HG03342 (cell line): ENCODE measurements around the gene DNAJC7.
"Not testable (repeated sequence)": the region's sequence is repeated elsewhere in the genome, so short reads cannot be mapped to it uniquely, and the experiment has no call there.

Source experiments
- ATAC-seq: cut with Tn5 transposase; IDR thresholded peaks from one replicate; pipeline ENCODE4 v1.9.1; 2021; ENCODE audit warnings: mild to moderate bottlenecking, moderate library complexity; ENCODE audit not compliant: unreplicated experiment

The DNAJC7 gene

DNA sequence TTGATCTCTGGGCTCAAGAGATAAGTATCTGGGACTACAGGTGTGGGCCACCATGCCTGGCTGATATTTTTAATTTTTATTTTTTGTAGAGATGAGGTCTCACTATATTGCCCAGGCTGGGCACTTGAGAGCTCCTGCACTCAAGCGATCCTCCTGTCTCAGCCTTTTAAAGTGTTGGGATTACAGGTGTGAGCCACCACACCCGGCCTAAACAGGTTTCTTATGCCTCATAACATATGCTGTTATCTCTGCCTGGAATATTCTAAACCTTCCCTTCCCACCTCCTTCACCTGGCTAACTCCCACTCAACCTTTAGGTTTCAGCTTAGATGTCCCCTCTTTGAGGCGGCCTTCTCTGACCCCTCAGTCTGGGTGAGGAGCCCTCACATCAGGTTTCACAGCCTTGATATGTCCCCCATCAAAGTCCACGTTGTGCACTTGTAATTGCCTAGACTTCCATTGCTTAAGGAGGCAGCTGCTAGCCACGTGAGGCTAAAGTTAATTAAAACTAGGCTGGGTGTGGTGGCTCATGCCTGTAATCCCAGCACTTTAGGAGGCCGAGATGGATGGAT lies 59.3 kb downstream of the DNAJC7 start:
- ATAC-seq, result no peak

DNA sequence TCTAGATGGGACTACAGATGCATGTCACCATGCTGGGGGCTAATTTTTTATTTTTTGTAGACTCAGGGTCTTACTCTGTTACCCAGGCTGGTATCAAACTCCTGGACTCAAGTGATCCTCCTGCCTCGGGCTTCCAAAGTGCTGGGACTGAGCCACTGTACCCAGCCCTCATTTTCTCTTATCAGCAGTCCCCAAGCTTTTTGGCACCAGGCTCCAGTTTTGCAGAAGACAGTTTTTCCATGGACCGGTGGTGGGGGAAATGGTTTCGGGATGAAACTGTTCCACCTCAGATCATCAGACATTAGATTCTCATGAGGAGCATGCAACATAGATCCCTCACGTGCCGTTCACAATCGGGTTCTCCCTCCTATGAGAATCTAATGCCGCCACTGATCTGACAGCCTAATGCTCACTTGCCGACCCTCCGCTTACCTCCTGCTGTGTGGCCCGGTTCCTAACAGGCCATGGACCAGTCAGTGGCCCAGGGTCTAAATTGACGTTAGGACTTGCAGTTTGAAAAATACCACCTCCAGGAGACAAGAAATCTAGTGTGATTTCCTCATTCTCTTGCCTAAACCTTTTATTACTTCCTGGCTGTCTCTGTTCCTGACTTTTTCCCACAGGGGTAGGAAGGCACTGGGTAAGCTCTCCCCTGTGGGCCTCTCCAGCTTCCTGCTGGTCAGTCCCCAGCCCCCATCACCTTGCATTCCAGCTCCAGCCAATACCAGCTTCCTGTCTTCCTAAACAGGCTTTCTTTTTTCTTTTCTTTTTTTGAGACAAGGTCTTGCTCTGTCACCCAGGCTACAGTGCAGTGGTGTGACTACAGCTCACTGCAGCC lies 60.0 kb downstream of the DNAJC7 start:
- ATAC-seq, result no peak

DNA sequence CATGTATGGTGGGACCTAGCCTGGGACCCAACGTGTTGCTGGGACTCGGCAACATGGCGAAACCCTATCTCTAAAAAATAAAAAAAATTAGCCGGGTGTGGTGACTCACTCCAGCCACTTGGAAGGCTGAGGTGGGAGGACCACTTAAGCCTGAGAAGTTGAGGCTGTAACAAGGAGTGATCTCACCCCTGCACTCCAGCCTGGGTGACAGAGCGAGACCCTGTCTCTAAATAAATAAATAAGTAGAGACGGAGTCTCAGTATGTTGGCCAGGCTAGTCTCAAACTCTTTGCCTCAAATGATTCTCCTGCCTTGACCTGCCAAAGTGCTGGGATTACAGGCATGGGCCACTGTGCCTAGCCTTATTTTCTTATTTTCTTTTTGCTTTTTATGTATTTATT lies 60.7 kb downstream of the DNAJC7 start:
- ATAC-seq, result no peak

DNA sequence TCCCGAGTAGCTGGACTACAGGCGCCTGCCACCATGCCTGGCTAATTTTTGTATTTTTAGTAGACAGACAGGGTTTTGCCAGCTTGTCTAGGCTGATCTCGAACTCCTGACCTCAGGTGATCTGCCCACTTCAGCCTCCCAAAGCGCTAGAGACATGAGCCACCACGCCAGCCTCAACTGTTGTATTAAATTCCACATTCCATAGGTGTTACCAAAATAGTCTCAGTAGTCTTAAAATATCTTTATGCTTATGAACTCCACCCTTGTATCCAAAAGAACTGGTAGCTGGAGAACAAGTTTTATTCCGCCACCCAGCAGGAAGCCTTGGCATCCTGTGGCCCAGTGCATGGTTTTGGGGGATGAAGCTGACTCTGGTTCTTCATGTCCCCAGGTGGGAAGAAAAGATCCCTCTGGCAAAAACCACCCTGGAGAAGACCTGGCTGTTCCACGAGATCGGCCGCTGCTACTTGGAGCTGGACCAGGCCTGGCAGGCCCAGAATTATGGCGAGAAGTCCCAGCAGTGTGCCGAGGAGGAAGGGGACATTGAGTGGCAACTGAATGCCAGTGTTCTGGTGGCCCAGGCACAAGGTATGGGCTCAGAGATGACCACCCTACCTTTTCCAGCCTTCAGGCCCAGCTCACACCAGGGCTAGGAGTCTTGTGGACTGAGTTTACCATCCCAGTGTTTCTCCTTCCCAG lies 68.3 kb downstream of the DNAJC7 start:
- no peak for ATAC-seq

DNA sequence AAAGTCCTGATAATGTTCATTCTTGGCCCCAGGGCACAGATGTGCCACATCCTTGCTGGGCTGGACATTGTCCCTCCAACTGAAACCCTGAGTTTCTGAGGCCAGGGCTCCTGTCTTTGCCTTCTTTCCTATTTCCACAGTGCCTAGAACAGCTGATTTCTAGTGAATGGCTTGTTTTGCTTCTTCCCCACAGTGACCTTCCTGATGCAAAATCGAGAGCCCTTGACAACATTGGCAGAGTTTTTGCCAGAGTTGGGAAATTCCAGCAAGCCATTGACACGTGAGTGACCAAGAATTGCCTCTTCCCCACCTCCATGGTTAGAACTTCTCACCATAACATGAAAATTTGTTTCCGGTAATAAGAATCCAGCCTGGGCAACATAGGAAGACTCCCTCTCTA lies 72.3 kb downstream of the DNAJC7 start:
- ATAC-seq, result no peak

DNA sequence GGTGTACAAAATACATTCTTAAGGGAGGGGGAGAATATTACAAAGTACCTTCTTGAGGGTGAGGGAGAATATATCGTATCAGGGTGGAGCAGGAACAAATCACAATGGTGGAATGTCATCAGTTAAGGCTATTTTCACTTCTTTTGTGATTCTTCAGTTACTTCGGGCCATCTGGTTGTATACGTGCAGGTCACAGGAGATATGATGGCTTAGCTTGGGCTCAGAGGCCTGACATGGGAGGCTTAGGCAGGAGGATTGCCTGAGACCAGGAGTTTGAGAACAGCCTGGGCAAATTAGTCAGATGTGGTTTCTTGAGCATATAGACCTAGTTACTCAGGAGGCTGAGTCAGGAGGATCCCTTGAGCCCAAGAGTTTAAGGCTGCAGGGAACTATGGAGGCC lies 73.7 kb downstream of the DNAJC7 start:
- ATAC-seq, result no peak

DNA sequence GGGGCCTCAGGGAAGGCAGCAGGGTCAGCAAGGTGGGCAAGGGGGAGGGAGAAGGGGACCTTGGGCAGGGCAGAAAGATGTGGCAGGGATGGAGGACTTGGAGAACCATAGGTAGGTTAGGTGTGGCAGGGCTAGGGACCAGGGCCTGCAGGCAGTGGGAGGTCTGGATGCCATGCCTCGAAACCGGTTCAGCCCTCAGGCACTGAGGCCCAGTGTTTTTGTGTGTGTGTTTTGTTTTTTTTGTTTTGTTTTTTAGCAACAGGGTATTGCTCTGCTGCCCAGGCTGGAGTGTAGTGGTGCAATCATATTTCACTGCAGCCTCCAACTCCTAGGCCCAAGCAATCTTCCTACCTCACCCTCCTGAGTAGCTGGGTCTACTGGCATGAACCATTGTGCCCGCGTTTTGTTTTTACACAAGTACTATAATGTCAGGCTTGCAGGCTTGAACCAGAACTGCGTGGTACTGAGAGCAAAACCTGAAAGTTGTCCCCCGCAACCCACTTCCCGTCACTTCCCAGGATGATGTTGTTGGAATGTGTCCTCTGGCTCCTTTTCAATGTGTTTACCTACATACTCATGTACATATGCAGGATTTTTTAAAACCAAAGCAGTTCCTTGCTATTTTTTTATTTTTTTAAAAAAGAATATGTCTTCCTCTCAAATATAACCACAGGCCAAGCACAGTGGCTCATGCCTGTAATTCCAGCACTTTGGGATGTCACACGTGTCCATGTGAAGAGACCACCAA lies 74.4 kb downstream of the DNAJC7 start:
- ATAC-seq, result no peak

DNA sequence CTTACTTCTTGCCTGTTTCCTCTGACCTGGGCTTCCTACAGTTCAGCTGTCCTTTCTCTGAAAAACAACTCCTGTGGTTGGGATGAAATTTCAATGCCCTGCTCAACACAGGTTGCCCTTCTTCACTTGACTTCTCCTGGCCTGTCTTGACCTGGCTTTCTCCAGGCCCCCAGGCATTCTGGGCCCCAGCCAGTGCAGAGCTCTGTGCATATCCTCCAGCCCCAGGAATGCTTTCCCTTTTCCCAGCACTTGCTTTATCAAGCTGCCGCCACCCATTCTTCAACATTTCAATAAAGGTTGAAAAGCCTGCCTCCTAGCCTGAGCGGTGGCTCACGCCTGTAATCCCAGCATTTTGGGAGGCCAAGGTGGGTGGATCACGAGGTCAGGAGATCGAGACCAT lies 76.1 kb downstream of the DNAJC7 start:
- ATAC-seq, result no peak

DNA sequence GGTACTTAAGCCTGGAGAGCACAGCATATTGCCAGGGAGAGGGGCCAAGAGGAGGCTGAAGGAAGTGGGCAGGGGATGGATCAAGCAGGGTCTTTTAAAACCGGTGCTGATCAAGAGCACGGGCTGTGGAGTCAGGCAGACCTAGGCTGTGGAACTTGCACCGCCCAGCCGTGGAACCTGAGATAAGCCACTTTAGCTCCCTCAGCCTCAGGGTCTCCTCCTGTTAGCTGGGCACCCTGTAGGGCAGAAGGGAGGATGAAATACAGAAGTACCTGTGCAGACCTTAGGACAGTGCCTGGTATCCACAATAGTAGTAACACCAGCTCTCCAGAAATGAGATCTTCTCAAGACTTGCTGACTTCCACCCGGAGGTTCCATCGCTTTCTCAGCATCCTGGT lies 77.5 kb downstream of the DNAJC7 start:
- ATAC-seq, result no peak

DNA sequence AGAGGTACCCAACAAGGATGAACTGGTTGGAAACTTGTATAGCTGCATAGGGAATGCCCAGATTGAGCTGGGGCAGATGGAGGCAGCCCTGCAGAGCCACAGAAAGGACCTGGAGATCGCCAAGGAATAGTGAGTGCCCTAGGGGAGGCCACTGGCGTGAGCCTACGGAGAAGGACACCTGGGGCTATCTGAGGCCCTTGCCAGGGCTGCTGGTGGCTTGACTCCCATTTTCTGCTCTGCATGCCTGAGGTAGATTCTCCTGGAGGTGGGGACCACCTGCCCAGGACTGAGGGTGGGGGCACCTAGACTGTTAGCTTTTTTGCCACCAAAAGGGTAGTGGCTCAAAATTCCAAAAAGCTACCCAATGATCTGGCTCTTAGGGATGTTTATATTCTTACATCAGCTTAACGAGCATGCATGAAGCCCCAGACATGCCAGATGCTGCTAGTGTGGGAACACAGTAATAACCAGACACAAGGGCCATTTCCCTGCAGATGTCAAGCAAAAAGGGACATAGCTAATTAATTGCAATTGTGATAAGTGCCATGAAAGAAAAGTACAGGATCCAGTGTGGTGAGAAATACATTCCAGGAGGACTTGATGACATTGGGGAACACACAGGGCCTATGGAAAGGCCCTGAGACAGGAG lies 78.1 kb downstream of the DNAJC7 start:
- no peak for ATAC-seq

DNA sequence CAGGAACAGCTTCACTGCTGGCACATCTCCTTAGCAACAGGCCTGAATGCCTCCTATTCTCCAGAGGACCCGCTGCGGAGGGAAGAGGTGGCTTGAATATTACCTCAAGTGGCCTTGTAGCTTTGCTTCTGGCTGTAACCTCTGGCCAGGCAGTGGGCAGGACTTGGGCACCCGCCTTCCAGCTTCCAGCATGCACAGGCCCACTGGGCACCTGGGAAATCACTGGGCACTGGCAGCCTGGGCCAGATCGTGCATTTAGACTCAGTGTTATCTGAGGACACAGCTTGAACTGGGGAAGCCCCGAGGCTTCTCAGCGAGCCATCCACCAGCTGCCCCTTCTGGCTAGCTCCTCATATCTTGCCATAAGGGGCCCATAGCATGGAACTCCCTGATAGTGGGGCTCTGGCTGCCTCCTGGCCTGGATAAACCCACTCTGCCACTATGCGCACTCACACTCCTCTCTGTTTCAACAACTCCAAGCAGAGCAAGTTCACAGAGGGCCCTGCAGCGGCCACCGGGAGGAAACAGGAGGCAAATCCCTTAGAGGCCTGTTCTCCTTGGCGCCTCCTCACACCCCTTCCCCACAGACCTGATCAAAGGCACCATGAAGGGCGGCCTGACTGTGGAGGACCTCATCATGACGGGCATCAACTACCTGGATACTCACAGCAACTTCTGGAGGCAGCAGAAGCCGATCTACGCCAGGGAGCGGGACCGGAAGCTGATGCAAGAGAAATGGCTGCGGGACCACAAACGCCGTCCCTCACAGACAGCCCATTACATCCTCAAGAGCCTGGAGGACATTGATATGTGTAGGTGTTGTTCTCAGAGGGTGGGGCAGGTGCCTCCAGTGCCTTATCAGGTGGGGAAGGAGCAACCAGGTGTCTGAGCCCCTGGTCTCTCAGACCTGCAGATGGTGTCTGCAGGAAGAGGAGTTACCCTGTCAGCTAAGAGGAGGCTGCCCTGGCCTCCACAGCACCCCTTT lies 79.0 kb downstream of the DNAJC7 start:
- ATAC-seq, result no peak

DNA sequence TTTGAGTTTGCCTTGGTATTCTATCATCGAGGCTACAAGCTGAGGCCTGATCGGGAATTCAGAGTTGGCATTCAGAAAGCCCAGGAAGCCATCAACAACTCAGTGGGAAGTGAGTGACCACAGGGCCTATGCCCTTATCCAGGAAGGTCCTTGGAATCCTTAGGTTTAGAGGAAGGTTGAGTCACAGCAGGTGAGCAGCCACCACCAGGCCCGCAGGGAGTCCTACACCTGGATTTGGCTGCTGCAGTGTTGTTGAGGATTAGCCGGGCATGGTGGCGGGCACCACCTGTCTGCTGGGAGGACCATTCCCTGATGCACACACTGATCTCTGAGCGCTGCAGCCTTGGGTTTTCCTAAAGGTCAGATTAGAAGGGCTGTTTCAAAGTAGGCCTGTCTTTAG lies 81.6 kb downstream of the DNAJC7 start:
- no peak for ATAC-seq

DNA sequence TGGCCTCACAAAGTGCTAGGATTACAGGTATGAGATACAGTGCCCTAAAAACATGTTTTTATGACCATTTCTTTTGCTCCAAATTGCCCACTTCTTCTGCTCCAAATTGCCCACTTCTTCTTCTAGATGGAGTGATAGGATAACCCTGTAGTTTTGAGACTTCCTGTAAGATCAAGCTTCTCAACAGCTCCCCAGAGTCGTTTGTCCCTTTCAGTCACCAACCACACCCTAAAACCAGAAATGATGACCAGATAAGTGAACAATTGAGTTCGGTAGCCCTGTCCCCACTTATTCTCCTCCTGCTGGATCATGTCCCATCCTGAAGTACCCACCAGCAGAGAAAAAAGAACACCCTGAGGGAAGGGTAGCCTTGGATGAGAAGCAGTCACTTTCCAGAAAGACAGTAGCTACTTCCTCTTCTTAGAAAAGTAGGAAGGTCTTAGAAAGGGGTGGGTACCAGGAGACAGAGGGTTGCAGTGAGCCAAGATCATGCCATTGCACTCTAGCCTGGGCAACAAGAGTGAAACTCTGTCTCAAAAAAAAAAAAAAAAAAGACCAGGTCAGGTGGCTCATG lies 84.3 kb downstream of the DNAJC7 start:
- no peak for ATAC-seq

DNA sequence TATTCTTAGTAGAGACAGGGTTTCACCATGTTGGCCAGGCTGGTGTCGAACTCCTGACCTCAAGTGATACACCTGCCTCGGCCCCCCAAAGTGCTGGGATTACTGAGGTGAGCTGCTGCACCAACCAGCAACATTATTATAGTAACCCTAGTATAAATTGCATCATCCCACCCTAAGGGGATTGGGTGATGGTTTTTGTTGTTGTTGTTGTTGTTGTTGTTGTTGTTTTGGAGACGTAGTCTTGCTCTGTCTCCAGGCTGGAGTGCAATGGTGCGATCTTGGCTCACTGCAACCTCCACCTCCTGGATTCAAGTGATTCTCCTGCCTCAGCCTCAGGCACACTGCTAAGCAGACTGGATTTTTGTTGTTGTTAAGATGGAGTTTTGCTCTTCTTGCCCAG lies 85.5 kb downstream of the DNAJC7 start:
- not testable (repeated sequence) for ATAC-seq

DNA sequence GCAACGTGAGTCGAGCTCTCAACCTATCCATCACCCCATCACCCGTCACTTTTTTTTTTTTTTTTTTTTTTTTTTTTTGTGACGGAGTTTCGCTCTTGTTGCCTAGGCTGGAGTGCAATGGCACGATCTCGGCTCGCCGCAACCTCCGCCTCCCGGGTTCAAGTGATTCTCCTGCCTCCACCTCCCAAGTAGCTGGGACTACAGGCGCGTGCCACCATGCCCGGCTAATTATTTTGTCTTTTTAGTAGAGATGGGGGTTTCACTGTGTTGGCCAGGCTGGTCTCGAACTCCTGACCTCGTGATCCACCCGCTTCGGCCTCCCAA lies 86.4 kb downstream of the DNAJC7 start:
- not testable (repeated sequence) for ATAC-seq

DNA sequence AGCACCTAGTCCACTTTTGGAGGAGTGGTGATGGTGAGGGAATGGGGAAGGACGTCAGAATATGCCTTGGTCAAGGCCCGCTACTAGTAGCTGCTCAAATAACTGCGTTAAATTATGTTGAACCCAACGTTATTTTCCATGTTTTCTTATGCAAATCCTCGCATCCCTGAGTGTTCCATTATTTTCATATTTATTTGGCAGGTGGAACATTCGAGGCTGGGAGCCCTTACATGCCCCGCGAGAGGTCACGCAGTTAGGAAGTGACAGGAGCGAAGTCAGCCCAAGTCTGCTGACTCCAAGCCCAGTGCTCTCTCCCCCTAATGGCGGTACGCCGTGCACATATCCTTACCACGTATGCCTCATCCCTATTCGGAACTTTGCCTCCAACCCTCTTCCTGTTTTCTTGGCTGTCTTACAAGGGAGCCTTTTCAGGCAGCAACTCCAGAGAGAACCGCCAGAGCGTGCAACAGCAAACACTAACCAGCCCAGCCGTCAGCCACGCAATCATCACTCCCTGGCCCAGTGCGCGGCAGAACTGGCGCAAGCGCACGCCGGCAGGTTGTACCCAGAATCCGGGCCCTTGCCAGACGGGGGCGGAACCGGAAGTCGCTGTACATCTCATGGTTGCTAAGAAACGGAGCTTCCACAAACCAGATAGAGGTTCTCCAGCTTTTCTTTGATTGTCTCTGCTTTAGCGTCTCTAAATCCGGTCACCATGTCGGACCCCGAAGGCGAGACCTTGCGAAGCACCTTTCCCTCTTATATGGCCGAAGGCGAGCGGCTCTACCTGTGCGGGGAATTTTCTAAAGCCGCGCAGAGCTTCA lies 87.0 kb downstream of the DNAJC7 start, which contains the start of gene ODAD4:
TSS of gene ODAD4 (plus strand) at position 609 of the 824 bp plus-strand sequence. CDS start at position 716, 107 bp downstream.
- peak; percentile 87 for ATAC-seq

DNA sequence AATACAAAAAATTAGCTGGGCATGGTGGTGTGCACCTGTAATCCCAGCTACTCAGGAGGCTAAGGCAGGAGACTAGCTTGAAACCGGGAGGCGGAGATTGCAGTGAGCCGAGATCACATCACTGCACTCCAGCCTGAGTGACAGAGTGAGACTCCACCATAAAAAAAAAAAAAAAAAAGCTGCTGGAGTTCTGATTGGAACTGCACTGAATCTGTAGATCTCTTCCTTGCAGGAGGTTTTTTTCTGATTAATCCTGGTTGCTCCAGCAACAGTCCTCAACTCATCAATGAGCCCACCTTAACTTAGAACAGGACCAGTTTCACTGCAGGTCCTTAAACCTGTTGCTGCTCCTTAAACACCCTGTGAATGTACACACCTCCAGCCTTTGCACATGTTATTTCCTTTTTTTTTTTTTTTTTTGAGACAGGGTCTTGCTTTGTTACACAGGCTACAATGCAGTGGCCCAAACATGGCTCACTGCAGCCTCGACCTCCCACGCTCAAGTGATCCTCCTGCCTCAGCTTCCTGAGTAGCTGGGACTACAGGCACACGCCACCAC lies 88.5 kb downstream of the DNAJC7 start:
- no peak for ATAC-seq
